ENCODE data around the gene JMJD7. TPM values are rescaled to one million over a fixed set of nuclear protein-coding genes. Genes with fewer than 3 reads are reported as not detected.

JMJD7 gene
- total RNA-seq, 4 donors from 2014 or later, result 45.4 to 88.3 (median 60.9) TPM

DNA sequence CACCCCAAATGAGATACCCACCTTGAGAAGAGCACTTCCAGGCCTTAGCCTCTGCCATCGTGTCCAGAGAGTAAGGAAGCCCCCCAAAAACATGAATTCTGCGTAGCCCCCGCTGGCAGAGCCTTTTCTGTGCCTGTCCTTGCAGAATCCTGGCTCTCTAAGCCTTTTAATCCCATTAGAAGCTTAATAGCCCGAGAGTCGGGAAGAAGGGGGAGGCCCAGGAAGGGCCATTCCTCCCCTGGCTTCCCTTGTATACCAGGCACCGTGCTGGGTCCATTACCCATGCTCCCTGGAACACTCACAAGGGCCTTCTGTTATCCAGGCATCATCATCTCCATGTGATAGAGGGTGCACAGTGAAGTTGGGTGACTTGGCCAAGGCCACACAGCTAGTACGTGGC, 58.8 kb downstream of the JMJD7 start:
- TF ChIP-seq, protein P1, sequence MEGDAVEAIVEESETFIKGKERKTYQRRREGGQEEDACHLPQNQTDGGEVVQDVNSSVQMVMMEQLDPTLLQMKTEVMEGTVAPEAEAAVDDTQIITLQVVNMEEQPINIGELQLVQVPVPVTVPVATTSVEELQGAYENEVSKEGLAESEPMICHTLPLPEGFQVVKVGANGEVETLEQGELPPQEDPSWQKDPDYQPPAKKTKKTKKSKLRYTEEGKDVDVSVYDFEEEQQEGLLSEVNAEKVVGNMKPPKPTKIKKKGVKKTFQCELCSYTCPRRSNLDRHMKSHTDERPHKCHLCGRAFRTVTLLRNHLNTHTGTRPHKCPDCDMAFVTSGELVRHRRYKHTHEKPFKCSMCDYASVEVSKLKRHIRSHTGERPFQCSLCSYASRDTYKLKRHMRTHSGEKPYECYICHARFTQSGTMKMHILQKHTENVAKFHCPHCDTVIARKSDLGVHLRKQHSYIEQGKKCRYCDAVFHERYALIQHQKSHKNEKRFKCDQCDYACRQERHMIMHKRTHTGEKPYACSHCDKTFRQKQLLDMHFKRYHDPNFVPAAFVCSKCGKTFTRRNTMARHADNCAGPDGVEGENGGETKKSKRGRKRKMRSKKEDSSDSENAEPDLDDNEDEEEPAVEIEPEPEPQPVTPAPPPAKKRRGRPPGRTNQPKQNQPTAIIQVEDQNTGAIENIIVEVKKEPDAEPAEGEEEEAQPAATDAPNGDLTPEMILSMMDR (IDR thresholded peaks at IDR 0.05), result no peak
- TF ChIP-seq POLR2AphosphoS5 (IDR thresholded peaks at IDR 0.05) (no peak), EP300 (IDR thresholded peaks at IDR 0.05) (no peak), POLR2A (IDR thresholded peaks at IDR 0.05) (no peak)
- Histone ChIP-seq H3K27ac (no peak overlapping the region), H3K9me3 (no peaks in the 10 kb centered on the region), H3K4me3 (no peak overlapping the region), H3K36me3 (no peaks in the 10 kb centered on the region), H3K27me3 (no peaks in the 10 kb centered on the region), H3K4me1 (peaks cover 12% of the 10 kb centered on the region)
- no peak for DNase-seq (ENCODE audit: low spot score in 2 of 2)
- 96% methylated on average over 6 of the region's 7 CpGs for WGBS

DNA sequence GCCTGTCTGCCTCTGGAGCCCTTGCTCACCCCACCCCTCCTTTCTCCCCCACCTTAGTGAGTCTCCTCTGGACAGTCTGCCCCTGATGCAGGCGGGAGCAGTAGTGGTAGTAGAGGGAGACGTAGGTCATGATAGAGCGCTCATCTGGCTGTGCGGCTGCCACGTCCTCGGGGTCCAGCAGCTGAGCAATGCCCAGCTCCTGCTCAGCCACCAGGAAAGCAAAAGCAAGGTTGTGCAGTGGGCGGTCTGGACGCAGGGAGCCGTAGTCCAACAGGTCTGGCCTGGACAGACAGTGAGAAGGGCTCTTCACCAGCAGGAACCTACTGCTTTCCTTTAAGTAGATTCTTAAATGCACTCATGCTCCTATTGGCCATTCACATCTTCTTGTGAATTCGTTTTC, 59.3 kb downstream of the JMJD7 start:
- H3K36me3 ChIP-seq, result no peaks in the 10 kb centered on the region
- TF ChIP-seq POLR2A (IDR thresholded peaks at IDR 0.05) (no peak), POLR2AphosphoS5 (IDR thresholded peaks at IDR 0.05) (no peak), EP300 (IDR thresholded peaks at IDR 0.05) (no peak)
- TF ChIP-seq, protein P1 (IDR thresholded peaks at IDR 0.05), result no peak
- H3K9me3 ChIP-seq, result no peaks in the 10 kb centered on the region
- no peak overlapping the region for H3K27ac ChIP-seq
- H3K27me3 ChIP-seq, result no peaks in the 10 kb centered on the region
- no peak overlapping the region for H3K4me3 ChIP-seq
- WGBS, result 98% methylated on average over 3 of the region's 10 CpGs
- no peak for DNase-seq (ENCODE audit: low spot score in 2 of 2)
- peaks cover 8% of the 10 kb centered on the region for H3K4me1 ChIP-seq

Other genes starting within 250 kb of the JMJD7 start
- gene MGA, start 167.7 kb upstream of the JMJD7 start, total RNA-seq, result 10 to 100 TPM; 21.0 to 44.7 (median 38.3) TPM
- gene MAPKBP1, start 53.6 kb upstream of the JMJD7 start, total RNA-seq, result 100 to 1,000 TPM in 1 of 4 donors, 10 to 100 TPM in 3; 69.3 to 157 (median 81.6) TPM
- gene PLA2G4B, start 10.8 kb downstream of the JMJD7 start, total RNA-seq, result 100 to 1,000 TPM in 1 of 4 donors, 10 to 100 TPM in 3; 59.7 to 195 (median 73.7) TPM
- gene SPTBN5, start 66.0 kb downstream of the JMJD7 start, total RNA-seq, result 1 to 10 TPM; 1.3 to 3.4 (median 2.8) TPM
- gene EHD4, start 144.5 kb downstream of the JMJD7 start, total RNA-seq, result 10 to 100 TPM; 16.0 to 31.4 (median 20.9) TPM
- 100 to 1,000 TPM in 1 of 4 donors, 10 to 100 TPM in 3; 47.9 to 129 (median 60.9) TPM for gene PLA2G4E, start 192.9 kb downstream of the JMJD7 start, total RNA-seq